ENCODE measurements around the gene NDUFAF8. TPM values are rescaled to one million over a fixed set of nuclear protein-coding genes. Genes with fewer than 3 reads are reported as not detected.

Gene NDUFAF8
- total RNA-seq, 1 donor from 2014 or later, result 38.9 TPM

DNA sequence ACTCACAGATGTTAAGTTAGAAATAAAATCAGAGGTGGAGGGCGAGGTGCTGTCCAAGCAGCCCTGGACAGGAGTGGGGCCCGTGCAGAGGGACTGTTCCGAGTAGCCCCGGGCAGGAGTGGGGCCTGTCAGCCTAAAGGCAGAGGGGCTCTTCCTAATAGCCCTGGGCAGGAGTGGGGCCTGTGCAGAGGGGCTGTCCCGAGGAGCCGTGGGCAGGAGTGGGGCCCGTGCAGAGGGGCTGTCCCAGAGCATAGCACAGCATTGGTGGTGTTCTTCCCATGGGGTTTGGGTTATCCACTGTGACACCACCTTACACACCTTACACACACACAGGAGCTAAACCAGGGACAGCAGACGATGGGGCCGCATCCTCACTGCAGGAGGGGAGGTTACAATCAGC, 26.8 kb upstream of the NDUFAF8 start:
- Mint-ChIP-seq H3K9me3 (ENCODE audit: unreplicated experiment) (no peaks in the 10 kb centered on the region), H3K27ac (ENCODE audit: unreplicated experiment) (no peak overlapping the region), H3K27me3 (ENCODE audit: unreplicated experiment) (no peaks in the 10 kb centered on the region), H3K4me1 (ENCODE audit: unreplicated experiment) (peaks cover 3% of the 10 kb centered on the region), H3K4me3 (ENCODE audit: unreplicated experiment) (no peak overlapping the region), H3K36me3 (ENCODE audit: unreplicated experiment) (no peaks in the 10 kb centered on the region)
- DNase-seq (ENCODE audit: extremely low spot score, unreplicated experiment), result no peak
- TF ChIP-seq CTCF (IDR thresholded peaks at IDR 0.05), result no peak

DNA sequence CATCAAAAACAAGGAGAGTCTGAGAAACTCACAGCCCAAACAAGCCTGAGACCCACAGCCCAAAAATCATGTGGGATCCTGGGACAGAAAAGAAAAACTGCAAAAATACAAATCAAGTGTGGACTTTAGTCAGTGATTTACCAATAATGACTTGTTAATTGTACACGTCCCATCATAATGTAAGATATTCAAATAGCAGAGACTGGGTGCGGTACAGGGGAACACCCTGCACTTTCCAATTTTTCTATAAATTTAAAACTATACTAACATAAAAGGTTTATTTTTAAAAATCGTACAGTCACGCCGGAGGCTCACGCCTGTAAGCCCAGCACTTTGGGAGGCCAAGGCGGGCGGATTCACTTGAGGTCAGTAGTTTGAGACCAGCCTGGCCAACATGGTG, 25.1 kb upstream of the NDUFAF8 start:
- H3K36me3 Mint-ChIP-seq (ENCODE audit: unreplicated experiment), result peaks cover under 1% of the 10 kb centered on the region
- H3K27ac Mint-ChIP-seq (ENCODE audit: unreplicated experiment), result no peak overlapping the region
- H3K4me1 Mint-ChIP-seq (ENCODE audit: unreplicated experiment), result peaks cover 3% of the 10 kb centered on the region
- no peak for DNase-seq (ENCODE audit: extremely low spot score, unreplicated experiment)
- no peak for TF ChIP-seq CTCF (IDR thresholded peaks at IDR 0.05)
- H3K9me3 Mint-ChIP-seq (ENCODE audit: unreplicated experiment), result no peaks in the 10 kb centered on the region
- no peaks in the 10 kb centered on the region for H3K27me3 Mint-ChIP-seq (ENCODE audit: unreplicated experiment)
- no peak overlapping the region for H3K4me3 Mint-ChIP-seq (ENCODE audit: unreplicated experiment)

DNA sequence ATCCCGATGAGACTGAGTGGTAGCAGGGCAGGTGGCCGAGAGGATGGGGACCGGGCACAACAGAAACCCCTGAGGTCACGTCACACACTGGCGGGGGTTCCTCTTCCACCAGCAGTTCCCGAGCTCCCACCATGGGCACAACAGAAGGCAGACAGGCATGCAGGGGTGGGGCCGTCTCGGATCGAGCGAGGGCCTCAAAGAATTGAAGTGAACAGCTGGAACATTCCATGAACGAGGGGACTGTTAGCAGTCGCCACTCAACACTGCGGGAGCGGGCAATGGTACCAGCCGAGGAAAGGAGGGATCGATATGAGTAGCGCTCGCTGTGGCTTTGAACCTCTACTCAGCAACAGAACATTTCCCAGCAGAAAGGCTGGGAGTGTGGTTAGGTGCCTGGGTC, 21.6 kb upstream of the NDUFAF8 start:
- no peak overlapping the region for H3K27ac Mint-ChIP-seq (ENCODE audit: unreplicated experiment)
- H3K9me3 Mint-ChIP-seq (ENCODE audit: unreplicated experiment), result no peaks in the 10 kb centered on the region
- peaks cover 11% of the 10 kb centered on the region for H3K4me1 Mint-ChIP-seq (ENCODE audit: unreplicated experiment)
- peaks cover 2% of the 10 kb centered on the region for H3K36me3 Mint-ChIP-seq (ENCODE audit: unreplicated experiment)
- DNase-seq (ENCODE audit: extremely low spot score, unreplicated experiment), result no peak
- no peak for TF ChIP-seq CTCF (IDR thresholded peaks at IDR 0.05)
- no peaks in the 10 kb centered on the region for H3K27me3 Mint-ChIP-seq (ENCODE audit: unreplicated experiment)
- no peak overlapping the region for H3K4me3 Mint-ChIP-seq (ENCODE audit: unreplicated experiment)

DNA sequence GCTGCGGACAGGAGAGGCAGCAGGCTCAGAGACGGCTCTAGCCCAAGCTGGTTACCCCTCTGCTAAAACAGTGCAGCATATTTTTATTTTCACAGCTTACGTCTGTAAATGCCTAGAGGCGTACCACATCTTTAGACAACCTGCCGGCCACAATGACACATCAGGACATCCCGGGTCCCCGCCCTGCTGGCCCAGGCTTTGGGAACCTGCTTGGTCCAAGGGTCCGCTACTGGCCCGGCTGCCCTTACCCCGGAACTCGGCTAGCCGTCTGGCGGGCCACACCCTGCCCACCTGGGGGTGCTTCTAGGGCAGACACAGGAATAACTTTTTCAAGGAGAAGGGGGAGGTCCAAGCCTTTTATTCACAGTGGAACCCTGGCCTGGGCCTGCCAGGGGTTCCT, 20.7 kb upstream of the NDUFAF8 start:
- Mint-ChIP-seq H3K36me3 (ENCODE audit: unreplicated experiment) (peaks cover 2% of the 10 kb centered on the region), H3K4me3 (ENCODE audit: unreplicated experiment) (no peak overlapping the region), H3K9me3 (ENCODE audit: unreplicated experiment) (no peaks in the 10 kb centered on the region), H3K27me3 (ENCODE audit: unreplicated experiment) (no peaks in the 10 kb centered on the region), H3K4me1 (ENCODE audit: unreplicated experiment) (peaks cover 12% of the 10 kb centered on the region), H3K27ac (ENCODE audit: unreplicated experiment) (no peak overlapping the region)
- no peak for TF ChIP-seq CTCF (IDR thresholded peaks at IDR 0.05)
- no peak for DNase-seq (ENCODE audit: extremely low spot score, unreplicated experiment)

- Mint-ChIP-seq H3K4me3 (ENCODE audit: unreplicated experiment) (no peak overlapping the region), H3K27me3 (ENCODE audit: unreplicated experiment) (no peaks in the 10 kb centered on the region), H3K4me1 (ENCODE audit: unreplicated experiment) (peaks cover 17% of the 10 kb centered on the region), H3K36me3 (ENCODE audit: unreplicated experiment) (peaks cover 2% of the 10 kb centered on the region), H3K9me3 (ENCODE audit: unreplicated experiment) (no peaks in the 10 kb centered on the region), H3K27ac (ENCODE audit: unreplicated experiment) (no peak overlapping the region)
- DNase-seq (ENCODE audit: extremely low spot score, unreplicated experiment), result no peak
- TF ChIP-seq CTCF (IDR thresholded peaks at IDR 0.05), result no peak
These were observed 20.1 kb upstream of the NDUFAF8 start for GRCh38 chr17:81218991-81219390.
